Measurements from ENCODE around the gene ANKRD33B. TPM values are rescaled to one million over a fixed set of nuclear protein-coding genes. Genes with fewer than 3 reads are reported as not detected.

Gene ANKRD33B
- total RNA-seq, 3 donors from 2014 or later, result 3.3 to 5.3 (median 3.8) TPM

DNA sequence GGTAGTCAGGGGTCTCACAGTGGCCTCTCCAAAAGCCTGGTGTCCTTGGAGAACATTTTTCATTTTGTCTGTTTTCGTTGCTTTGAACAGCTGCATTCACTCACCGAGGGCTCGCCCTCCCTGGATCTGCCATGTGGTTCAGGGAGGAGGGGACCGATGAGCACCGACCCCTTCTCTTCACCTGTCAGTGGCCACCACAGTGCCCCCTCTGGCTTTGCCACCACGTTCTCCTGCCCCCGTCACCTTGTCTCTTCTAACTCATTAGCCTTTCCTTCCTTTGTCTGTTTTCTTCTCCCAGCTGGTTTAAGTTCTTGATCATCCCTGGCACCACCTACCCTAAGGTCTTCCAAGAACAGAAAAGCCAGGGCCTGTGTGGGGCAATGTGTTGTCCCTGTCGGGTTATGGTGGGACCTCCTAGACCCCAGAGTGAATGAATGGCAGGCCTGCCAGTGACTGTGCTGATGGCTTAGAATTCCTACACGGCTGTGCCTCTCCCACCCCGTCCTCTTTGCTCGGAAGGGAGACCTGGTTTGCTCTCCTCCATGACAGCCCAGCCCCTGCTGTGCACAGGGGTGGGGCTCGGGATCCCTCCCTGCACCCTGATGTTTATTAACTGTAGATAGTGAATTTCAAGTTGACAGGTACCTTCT, 90.0 kb downstream of the ANKRD33B start:
- no peaks in the 10 kb centered on the region for H3K36me3 ChIP-seq
- TF ChIP-seq POLR2A (IDR thresholded peaks at IDR 0.05) (no peak), POLR2AphosphoS5 (IDR thresholded peaks at IDR 0.05) (no peak)
- TF ChIP-seq, protein P1, sequence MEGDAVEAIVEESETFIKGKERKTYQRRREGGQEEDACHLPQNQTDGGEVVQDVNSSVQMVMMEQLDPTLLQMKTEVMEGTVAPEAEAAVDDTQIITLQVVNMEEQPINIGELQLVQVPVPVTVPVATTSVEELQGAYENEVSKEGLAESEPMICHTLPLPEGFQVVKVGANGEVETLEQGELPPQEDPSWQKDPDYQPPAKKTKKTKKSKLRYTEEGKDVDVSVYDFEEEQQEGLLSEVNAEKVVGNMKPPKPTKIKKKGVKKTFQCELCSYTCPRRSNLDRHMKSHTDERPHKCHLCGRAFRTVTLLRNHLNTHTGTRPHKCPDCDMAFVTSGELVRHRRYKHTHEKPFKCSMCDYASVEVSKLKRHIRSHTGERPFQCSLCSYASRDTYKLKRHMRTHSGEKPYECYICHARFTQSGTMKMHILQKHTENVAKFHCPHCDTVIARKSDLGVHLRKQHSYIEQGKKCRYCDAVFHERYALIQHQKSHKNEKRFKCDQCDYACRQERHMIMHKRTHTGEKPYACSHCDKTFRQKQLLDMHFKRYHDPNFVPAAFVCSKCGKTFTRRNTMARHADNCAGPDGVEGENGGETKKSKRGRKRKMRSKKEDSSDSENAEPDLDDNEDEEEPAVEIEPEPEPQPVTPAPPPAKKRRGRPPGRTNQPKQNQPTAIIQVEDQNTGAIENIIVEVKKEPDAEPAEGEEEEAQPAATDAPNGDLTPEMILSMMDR (IDR thresholded peaks at IDR 0.05), result no peak
- no peaks in the 10 kb centered on the region for H3K4me1 ChIP-seq
- H3K4me3 ChIP-seq, result no peak overlapping the region
- intact Hi-C loops (cut with DNase I; ENCODE audit: low total_unique reads), result no loop called here
- H3K27ac ChIP-seq, result no peak overlapping the region
- H3K27me3 ChIP-seq, result peaks cover 0 to 12% of the 10 kb centered on the region in 2 donors
- H3K9me3 ChIP-seq, result no peaks in the 10 kb centered on the region
- no peak for DNase-seq (ENCODE audit: low spot score in 2 of 2)

DNA sequence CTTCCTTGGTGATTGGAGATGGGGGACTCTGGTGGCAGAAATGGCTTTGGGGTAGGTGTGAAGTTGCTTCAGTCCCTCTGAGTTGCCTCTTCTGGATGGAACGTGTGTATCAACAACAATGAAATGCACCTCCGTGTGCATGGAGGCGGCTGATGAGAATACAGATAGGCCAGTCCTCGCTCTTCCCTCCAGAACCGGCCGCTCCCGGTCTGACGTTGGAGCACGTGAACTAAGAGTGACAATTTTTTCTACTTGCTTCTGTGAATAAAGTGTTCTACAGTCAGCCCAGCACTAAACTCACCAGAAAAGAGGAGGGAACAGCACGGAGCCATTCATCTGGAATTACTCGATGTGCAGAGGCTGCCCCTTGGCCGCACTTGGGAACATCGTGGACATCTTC, 90.7 kb downstream of the ANKRD33B start:
- intact Hi-C loops (cut with DNase I; ENCODE audit: low total_unique reads), result no loop called here
- no peak for DNase-seq (ENCODE audit: low spot score in 2 of 2)
- H3K27me3 ChIP-seq, result peaks cover 0 to 5% of the 10 kb centered on the region in 2 donors
- no peak for TF ChIP-seq POLR2A (IDR thresholded peaks at IDR 0.05)
- no peak for TF ChIP-seq POLR2AphosphoS5 (IDR thresholded peaks at IDR 0.05)
- TF ChIP-seq, protein P1 (IDR thresholded peaks at IDR 0.05), result no peak
- no peaks in the 10 kb centered on the region for H3K4me1 ChIP-seq
- H3K4me3 ChIP-seq, result no peak overlapping the region
- no peaks in the 10 kb centered on the region for H3K9me3 ChIP-seq
- no peaks in the 10 kb centered on the region for H3K36me3 ChIP-seq
- no peak overlapping the region for H3K27ac ChIP-seq

DNA sequence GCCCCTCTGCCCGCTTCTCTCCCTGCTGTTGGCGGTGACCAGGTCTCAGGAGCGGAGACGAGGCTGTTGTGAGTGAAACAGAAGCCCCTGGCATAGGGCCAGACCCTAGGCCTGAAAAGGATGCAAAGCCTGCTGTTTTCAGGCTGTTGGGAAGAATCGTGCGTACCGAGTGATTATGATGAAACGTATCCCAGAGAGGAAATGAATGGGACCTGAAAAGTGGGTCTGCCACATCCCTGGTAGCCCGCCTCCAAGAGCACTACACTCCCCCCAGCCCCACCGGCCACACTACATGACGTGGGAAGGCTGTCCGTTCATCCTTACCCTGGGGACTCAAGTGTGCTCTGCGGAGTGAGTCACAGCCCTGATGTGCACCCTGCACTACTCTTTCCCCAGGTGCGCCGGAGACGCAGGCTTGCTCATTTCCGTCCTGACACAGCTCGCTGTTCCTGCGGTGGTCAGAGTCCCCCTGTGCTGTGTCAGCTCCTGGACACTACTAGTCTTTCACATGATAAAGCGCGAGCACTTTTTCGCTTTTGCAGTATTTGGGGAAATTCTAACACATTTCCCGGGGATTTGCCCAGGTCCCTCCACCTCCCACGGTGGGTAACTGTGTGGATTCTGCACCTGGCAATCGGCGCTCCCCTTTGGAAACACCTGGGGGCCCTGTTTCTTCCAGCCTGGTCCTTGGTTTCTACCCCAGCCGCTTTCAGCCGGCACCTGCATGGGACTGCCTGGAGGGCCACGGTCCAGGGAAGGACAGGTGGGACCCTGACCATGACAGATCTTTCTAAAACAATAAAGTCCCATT, 91.5 kb downstream of the ANKRD33B start:
- Histone ChIP-seq H3K27me3 (no peaks in the 10 kb centered on the region), H3K4me1 (no peaks in the 10 kb centered on the region), H3K4me3 (no peak overlapping the region), H3K36me3 (no peaks in the 10 kb centered on the region), H3K9me3 (no peaks in the 10 kb centered on the region), H3K27ac (no peak overlapping the region)
- intact Hi-C loops (cut with DNase I; ENCODE audit: low total_unique reads), result no loop called here
- DNase-seq (ENCODE audit: low spot score in 2 of 2), result no peak
- TF ChIP-seq POLR2AphosphoS5 (IDR thresholded peaks at IDR 0.05) (no peak), POLR2A (IDR thresholded peaks at IDR 0.05) (no peak)
- TF ChIP-seq, protein P1 (IDR thresholded peaks at IDR 0.05), result no peak

DNA sequence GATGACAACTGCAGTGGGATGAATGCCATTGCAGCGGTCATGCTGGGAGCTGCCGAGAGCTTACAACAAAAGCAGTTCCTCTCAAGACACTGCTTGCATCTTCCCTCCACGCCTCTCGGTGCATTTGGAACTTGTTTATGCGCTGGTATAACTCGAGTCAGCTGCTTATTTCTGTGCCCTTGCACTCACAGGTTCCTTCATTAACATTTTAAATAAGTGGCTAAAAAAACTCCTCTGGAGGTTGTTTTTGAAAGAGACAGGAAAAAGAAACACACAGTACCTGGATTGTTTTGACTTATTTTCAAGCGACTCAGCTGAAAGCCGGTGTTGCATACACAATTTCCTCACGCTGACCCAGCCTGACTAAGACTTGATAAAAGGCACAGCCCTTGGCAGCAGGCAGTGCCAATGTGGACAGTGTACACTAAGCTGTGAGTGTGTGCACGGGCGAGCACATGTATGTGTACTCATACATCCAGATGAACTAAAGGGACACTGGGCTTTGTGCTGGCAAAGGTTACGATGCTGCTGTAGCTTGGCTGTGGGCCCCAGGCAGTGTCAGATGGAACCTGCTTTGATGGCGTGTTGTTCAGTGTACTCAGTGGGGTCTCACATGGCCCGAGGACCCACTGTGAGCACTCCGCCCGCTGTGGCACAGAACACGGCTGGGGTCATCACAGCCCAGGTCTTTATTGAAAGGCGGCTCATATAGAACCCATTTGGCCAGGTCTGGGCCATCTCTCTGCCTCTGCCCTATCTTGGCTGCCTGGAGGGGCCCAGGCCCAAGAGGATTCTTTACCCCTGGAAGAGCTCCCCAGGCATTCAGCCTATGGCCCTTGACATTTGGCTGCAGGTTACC, 92.3 kb downstream of the ANKRD33B start:
- H3K4me1 ChIP-seq, result no peaks in the 10 kb centered on the region
- no peaks in the 10 kb centered on the region for H3K36me3 ChIP-seq
- no peak for DNase-seq (ENCODE audit: low spot score in 2 of 2)
- no peak overlapping the region for H3K4me3 ChIP-seq
- no peaks in the 10 kb centered on the region for H3K27me3 ChIP-seq
- no peaks in the 10 kb centered on the region for H3K9me3 ChIP-seq
- intact Hi-C loops (cut with DNase I; ENCODE audit: low total_unique reads), result no loop called here
- H3K27ac ChIP-seq, result no peak overlapping the region
- TF ChIP-seq, protein P1 (IDR thresholded peaks at IDR 0.05), result no peak
- no peak for TF ChIP-seq POLR2AphosphoS5 (IDR thresholded peaks at IDR 0.05)
- no peak for TF ChIP-seq POLR2A (IDR thresholded peaks at IDR 0.05)

Measured in breast epithelium (tissue), 4 donors.